ENCODE results near the gene SEC63.
"Not testable (repeated sequence)": the region's sequence is repeated elsewhere in the genome, so short reads cannot be mapped to it uniquely, and the experiment has no call there.

Gene SEC63

GRCh38 chr6:107877968-107878367 is 80.0 kb downstream of the SEC63 start:
- H3K4me3 ChIP-seq (ENCODE audit: low read depth, low read length), result no peak overlapping the region
- TF ChIP-seq CTCF (IDR thresholded peaks at IDR 0.05; ENCODE audit: low read depth, low read length) (no peak), POLR2A (IDR thresholded peaks at IDR 0.05; ENCODE audit: extremely low read depth, insufficient read length) (no peak), MYC (IDR thresholded peaks at IDR 0.05; ENCODE audit: low read depth, low read length) (no peak), MAX (IDR thresholded peaks at IDR 0.05; ENCODE audit: low read depth, low read length) (no peak)
- peak; percentile 37 for DNase-seq (ENCODE audit: low read depth)

GRCh38 chr6:107871976-107872375 is 86.0 kb downstream of the SEC63 start:
- TF ChIP-seq POLR2A (IDR thresholded peaks at IDR 0.05; ENCODE audit: extremely low read depth, insufficient read length) (no peak), MAX (IDR thresholded peaks at IDR 0.05; ENCODE audit: low read depth, low read length) (no peak), MYC (IDR thresholded peaks at IDR 0.05; ENCODE audit: low read depth, low read length) (no peak), CTCF (IDR thresholded peaks at IDR 0.05; ENCODE audit: low read depth, low read length) (no peak)
- no peak overlapping the region for H3K4me3 ChIP-seq (ENCODE audit: low read depth, low read length)
- DNase-seq (ENCODE audit: low read depth), result no peak

GRCh38 chr6:107871512-107871911 is 86.5 kb downstream of the SEC63 start:
- DNase-seq (ENCODE audit: low read depth); H3K4me3 ChIP-seq (ENCODE audit: low read depth, low read length): not testable (repeated sequence)

GRCh38 chr6:107871016-107871415 is 87.0 kb downstream of the SEC63 start:
- H3K4me3 ChIP-seq (ENCODE audit: low read depth, low read length), result no peak overlapping the region
- TF ChIP-seq MYC (IDR thresholded peaks at IDR 0.05; ENCODE audit: low read depth, low read length) (no peak), MAX (IDR thresholded peaks at IDR 0.05; ENCODE audit: low read depth, low read length) (no peak), POLR2A (IDR thresholded peaks at IDR 0.05; ENCODE audit: extremely low read depth, insufficient read length) (no peak), CTCF (IDR thresholded peaks at IDR 0.05; ENCODE audit: low read depth, low read length) (no peak)
- DNase-seq (ENCODE audit: low read depth), result no peak

- no peak overlapping the region for H3K4me3 ChIP-seq (ENCODE audit: low read depth, low read length)
- no peak for DNase-seq (ENCODE audit: low read depth)
- TF ChIP-seq POLR2A (IDR thresholded peaks at IDR 0.05; ENCODE audit: extremely low read depth, insufficient read length) (no peak), MYC (IDR thresholded peaks at IDR 0.05; ENCODE audit: low read depth, low read length) (no peak), MAX (IDR thresholded peaks at IDR 0.05; ENCODE audit: low read depth, low read length) (no peak), CTCF (IDR thresholded peaks at IDR 0.05; ENCODE audit: low read depth, low read length) (no peak)
These were observed 87.6 kb downstream of the SEC63 start for GRCh38 chr6:107870381-107870780.

- TF ChIP-seq MYC (IDR thresholded peaks at IDR 0.05; ENCODE audit: low read depth, low read length) (no peak), CTCF (IDR thresholded peaks at IDR 0.05; ENCODE audit: low read depth, low read length) (no peak), MAX (IDR thresholded peaks at IDR 0.05; ENCODE audit: low read depth, low read length) (no peak)
- H3K4me3 ChIP-seq (ENCODE audit: low read depth, low read length), result no peak overlapping the region
- no peak for DNase-seq (ENCODE audit: low read depth)
These were observed 88.1 kb downstream of the SEC63 start for GRCh38 chr6:107869871-107870270.
